ENCODE data around the gene TASP1.

TASP1 gene

DNA sequence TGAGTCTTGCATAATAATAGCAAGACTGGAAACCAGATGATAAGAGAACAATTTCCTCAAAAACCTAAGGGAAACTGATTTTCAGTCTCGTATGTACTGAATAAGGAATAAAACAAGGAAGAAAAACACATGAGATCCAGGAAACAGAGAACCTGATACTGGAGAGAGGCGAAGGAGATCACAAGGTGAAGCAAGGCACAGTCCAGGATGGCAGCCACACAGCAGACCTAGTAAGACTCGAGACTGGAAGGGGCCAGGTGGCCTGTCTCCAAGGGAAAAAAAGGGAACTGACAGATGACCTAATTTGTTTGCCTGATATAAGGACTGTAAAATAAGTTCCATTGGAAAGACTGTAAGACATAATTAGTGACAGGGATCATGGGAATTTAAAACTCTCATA, 71.1 kb downstream of the TASP1 start:
- DNase-seq: no peak

DNA sequence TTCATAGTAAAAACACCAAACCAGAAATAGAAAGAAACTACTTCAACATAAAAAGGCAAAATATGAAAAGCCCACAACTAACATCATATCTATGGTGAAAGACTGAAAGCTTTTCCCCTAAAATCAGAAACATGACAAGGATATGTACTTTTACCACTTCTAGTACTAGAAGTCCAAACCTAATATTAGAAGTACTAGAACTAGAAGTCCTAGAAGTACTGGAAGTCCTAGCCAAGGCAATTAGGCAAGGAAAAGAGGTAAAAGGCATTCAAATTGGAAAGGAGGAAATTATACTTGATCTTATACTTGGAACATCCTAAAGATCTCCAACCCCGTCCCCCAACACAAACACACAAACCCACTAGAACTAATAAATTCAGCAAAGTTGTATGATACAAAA, 74.9 kb downstream of the TASP1 start:
- no peak for DNase-seq

DNA sequence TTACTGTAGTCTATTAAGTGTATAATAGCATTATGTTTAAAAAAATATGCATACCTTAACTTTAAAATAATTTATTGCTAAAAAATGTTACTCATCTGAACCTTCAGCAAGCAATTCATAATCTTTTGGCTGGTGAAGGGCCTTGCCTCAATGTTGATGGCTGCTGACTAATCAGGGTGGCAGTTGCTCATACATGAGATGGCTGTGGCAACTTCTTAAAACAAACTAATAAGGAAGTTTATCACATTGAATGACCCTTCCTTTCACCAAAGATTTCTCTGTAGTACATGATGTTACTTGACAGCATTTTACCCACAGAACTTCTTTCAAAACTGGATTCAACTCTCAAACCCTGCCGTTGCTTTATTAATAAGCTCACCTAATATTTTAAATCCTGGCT, 84.0 kb downstream of the TASP1 start:
- no peak for DNase-seq

DNA sequence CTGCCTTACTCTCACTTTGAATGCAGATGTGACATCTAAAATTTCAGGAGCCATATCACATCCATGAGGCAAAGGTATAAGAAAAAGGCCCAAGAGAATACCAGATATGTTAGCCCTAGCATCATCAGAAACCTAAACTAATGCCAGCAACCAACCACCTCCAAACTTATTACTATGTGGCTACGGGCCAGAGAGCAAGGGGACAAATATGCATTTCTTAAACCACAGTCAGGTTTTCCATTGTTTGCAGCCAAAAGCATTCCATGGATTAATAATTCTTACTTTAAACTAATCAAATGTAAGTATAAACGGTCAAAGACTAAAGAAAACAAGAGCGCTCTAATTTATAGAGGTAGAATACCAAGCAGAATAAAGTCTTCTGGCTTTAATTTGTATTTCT, 84.7 kb downstream of the TASP1 start:
- no peak for DNase-seq

DNA sequence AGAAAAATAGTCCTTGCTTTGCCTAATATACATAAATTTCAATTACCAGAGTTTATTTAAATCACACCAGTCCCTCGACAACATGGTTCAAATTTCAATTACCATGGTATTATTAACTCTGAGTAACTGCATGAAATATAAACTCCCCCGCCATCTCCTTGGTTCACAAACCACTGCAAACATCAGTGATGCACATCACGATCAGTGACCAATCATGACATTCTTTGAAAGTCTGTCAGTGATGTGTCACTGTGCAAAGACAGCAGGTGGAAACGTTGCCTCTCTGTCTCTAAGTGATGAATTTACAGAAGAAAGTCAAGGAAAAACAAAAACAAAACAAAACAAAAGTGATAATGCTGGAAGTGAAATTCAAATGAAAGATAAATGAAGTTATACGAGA, 86.7 kb downstream of the TASP1 start:
- no peak for DNase-seq

DNA sequence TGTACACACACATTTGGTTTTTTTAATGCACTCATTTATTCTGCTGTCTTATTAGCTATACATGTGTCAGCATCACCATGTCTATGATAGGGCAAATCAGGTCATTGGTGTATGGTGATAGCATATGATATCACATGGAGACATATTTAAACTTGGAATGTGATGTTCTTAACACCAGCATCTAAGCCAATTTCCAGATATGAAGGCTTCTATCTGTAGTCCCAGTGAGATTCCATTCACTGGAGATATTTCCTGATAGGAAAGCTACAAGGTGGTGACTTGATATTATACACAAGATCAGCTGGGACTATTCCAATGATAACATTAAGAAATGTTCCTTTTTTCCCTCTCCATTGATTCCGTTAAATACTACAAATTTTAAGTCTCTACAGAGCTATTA, 89.3 kb downstream of the TASP1 start:
- DNase-seq: no peak

DNA sequence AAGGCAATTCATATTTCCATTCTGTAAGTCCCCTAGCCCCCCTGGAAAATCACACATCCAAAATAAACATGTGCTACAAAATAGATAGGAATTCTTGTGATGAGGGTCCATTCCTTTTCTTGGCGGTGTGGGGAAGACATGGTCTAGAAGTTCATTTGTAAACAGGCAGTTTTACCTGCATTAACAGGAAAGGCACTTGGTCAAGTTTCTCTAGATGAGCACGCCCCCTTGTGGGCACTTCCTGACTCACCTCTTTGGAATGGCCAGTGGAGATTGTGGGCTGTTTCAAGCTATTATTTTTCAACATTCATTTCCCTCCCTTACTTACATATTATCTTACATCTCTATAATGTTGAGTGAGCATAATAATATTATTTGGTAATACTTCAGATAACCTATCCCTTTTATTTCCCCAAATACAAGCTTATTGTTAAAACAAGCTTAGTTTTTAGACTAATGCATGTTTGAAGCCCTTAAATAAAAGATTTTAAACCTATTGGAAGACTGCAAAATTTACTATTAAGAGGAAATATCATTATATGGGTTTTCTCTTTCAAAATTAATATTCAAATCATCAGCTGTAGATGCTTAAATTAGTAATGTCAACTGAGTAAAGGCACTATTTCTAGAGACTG, 92.1 kb downstream of the TASP1 start:
- DNase-seq: no peak

DNA sequence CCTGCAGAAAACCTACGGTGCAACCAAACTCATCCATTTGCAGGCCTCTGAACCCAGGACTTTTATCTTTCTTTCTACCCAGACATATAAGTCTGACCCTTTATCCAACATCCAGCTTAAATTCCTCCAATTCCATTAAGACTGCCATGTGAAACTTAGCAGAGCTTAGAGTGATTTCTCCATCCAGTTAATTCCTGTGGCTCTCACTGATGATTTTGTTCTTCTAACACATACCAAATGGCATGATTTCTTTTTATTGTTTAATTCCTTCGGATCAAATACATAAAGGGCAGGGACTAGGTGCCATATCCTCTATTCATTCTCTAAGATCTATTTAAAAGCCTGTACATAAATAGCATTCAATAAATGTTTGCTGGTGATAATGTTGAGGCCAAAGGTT, 92.9 kb downstream of the TASP1 start:
- no peak for DNase-seq

DNA sequence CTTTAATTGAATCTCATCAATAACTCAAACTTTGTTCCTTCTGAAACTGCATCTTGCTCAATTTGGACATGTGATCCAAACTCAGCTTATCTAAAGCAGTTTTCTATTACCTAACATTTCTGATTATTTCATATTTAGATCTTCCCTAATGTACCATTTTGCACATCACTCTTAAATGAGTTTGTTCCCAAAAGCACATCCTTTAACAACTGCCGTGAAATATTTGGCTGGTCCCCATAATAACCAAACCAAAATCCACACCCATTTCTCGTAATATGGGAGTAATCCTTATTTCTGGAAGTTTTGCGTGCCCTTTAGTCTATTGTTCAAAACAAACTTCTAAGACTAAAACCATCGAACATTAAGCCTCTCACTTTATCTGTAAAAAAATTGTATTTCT, 94.9 kb downstream of the TASP1 start:
- DNase-seq: no peak

DNA sequence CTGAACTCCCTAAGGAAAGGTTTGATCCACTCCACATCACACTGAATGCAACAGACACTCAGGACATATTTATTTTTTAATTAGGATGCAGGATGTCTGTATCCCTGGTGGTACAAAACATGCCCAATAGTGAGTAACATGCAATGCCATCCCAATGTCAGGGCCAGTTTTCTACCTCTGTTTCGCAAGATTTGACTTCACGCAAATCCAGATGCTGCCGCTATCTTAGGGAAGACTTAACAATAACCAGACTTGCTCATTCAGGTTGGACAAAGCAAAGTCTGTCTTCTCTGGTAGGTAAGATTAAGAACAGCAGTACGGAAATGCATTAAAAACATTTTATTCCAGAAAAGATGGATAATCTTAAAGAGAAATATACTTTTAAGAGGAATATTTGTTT, 103.1 kb downstream of the TASP1 start:
- no peak for DNase-seq

DNA sequence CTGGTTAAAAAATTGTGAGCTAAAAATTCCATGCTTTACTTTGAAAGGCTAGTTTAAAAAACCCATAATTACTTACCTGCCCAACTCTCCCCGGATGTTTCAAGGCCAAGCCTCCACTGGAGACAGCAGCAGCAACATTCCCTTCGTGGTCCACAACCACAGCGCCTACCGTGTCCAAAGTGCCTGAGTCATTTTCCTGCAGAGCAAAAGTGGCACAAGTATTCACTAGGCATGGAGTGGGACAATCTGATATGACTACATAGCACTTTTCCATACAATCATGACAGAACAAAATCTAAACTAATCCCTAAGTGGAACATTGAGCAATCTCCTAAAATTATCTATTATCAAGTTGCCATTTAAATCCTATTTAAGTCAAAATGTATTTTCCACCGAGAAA, 104.8 kb downstream of the TASP1 start:
- DNase-seq: no peak

DNA sequence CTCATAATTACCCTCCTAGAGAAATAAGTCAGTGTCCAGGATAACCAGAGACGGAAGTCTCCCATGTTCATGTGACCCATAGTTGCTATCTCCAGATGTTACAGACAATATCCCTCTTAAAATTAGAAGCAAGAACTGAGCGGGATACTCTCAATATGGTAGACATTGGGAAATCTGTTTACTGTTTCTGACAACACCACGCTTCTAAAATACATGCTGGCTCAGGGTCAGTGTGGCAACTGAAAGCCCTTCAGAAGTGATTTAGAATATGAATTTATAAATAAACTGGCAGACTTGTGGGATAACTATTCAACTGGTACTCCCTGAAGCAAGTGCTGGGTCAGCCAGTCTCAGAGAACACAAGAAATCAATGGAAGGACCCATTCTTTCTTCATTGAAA, 108.6 kb downstream of the TASP1 start:
- DNase-seq: no peak

DNA sequence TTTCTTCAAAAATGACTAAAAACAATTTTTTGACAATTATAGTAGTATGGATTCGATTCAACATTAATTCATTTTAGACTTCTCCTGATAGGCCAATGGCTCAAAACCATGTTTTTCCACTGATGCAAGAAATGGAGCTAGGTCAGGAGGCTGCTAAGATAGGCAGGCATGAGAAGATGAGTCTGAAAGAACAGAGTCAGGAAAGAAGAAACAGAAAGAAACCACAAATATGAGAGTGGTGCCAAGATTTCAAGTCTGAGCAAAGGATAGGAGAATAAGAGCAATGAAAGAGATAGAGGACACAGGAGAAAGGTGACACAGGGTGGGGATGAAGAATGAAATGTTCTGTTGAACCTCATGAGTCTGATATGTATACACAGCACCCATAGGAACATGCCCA, 112.2 kb downstream of the TASP1 start:
- DNase-seq: no peak

DNA sequence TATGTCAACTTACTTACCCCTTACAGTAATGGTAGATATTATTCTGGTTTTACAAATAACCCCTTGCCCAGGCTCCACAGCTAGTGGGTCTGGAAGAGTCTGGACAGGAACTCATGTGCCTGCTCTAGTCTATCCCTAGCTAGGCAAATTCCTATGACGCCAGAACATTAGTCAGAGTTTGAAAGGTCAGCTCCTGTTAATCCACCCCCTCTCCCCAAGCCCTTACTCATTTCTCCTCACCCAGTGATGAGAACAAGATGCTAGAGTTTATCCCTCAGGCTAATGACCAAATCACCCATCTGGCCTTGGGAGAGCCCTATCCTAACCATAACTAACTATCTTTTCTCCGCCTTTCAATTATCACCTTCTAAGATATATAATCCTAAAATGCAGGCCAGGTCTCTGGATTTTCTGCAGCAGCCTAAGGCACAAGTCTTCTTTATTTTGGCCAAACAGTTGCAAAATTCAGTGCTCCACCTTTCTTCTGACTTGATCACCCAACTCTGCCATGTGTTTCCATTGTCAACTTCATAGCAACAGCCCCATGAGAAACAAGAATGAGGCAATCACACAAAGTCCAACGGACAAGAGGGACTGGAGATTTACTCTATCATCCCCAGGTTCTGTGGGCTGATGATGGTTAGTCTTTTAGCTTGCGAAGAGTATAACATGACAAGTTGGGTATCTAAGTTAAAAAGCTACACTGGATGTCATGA, 113.3 kb downstream of the TASP1 start:
- no peak for DNase-seq

DNA sequence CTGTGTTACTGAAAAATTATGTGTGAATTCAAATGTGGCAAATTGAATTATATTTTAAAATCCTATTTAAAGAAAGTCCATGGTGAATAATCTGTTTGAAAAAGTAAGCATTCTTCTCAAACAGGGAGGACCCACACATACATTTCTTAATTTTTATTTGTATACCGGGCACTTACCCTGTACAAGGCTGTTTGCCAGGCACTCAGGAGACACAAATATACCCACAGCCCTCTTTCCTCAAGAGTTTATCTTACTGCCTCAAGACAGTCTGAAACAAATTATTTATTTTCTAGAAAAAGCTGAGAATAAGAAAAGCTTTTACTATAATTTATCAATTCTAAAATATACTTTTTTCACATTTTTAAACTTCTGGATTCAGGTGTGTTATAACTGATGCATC, 114.4 kb downstream of the TASP1 start:
- no peak for DNase-seq

DNA sequence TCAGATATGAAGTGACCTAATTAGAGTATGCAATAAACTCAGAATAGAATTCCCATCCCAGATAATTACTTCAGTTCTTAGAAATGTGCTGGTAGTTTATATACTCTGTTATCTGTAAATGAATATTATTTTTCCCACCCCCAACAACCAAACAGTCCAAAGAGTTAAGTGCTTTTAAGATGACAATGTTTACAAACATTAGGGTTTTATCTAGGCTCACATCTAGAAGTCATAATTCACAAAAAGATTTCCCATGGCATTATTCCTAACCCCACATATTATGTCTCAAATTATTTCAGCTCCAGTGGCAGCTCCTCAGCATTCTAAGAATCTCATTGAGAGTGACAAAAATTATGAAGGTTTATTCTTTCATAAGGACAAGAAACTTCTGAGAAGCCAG, 120.9 kb downstream of the TASP1 start:
- DNase-seq: no peak

DNA sequence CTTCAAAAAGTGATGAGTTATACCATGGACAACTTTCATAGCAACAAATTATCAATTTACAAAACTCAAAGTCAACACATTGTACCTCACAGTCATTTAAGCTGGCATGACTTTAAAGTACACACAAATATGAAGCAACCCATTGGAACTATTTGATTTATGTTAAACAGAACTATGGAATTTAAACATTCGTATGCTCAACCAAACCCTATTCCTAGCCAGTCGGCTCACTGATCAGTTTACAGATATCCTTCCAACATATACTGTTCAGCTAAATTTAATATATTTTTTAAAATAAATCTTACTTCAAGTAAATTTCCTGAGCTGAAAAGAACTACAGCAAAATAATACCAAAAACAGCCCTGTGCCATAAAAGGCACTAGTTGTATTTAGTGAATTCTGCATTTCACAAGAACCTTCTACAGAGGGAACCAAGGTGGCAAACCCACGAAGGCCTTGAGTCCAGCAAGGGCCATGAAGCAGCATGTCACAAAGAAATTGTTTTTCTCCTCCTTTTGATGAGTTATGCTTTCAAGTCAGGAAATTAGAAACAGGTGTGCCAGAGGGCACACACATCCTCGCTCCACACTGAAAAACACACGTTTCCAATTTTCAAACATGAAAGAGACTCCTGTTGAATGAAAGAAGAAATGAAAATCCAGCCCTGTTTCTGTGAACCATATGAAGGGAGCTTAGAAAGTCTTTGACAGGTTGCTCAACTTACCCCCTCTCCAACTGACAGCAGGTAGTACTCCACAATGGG, 122.8 kb downstream of the TASP1 start:
- no peak for DNase-seq

DNA sequence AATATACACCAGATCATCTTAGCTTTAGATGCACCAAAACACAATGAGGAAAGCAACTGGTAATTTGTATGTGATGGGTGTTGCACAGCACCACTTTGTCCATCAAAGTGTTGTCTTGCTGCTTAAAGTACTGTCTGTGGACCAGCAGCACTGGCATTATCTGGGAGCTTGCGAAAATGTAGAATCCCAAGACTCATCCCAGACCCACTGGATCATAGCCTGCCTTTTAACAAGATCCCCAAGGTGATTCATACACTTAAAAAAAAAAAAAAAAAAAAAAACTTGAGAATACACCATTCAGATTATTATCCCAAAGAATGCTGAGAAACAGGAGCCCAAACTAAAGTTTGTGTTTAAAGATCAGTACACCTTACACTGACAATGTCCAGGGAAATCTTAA, 123.4 kb downstream of the TASP1 start:
- no peak for DNase-seq

DNA sequence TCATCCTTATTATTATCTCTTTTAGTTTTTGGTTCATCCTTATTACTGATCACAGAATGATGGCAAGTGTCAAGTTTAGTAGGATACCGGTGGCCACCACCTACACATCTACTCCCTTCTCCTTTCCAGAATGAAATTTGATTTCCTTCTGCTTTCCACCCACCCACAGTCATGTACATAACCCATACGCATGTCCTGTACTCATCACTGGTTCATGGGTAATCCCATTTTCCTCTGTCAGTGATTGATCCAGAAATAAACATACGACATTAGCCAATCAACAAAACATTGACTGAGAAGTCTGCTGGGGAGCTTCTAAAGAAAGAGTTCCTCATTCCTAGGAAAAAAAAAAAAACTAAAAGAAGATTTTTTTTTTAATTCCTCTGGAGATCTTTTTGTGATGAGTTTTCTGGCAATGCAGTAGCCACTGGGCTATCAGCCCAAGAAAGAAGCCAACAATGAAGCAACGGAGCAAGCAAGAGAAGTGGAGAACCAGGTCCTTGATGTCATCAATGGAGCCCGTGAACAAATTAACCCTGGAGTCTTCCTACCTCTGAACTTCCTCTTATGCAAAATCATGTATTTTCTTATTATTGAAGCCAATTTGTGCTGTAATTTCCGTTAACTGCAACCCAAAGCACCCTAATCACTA, 127.8 kb downstream of the TASP1 start:
- no peak for DNase-seq

DNA sequence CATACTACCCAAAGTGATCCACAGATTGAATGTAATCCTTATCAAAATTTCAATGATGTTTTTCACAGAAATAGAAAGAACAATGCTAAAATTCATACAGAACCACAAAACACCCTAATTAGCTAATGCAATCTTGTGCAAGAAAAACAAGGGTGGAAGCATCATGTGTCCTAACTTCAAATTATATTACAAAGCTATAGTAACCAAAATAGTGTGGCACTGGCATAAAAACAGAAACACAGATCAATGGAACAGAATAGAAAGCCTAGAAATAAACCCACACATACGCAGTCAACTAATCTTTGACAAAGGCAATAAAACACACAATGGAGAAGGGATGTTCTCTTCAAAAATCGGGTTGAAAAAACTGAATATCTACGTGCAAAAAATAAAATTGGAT, 131.1 kb downstream of the TASP1 start:
- DNase-seq: no peak

DNA sequence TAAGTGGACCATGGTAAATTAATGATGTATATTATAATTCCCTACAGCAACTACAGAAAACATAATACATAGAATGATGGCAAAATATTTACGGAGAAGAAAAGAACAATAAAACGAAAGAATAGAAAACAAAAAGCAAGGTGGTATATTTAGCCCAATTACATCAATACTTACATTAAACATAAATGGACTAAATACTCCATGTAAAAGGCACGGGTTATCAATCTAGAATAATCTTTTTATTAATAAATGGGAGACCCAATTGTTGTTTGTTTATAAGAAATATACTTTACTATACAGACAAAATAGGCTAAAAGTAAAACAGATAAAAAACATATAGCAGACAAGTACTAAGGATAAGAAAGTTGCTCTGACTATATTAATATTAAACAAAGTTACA, 137.2 kb downstream of the TASP1 start:
- DNase-seq: no peak

DNA sequence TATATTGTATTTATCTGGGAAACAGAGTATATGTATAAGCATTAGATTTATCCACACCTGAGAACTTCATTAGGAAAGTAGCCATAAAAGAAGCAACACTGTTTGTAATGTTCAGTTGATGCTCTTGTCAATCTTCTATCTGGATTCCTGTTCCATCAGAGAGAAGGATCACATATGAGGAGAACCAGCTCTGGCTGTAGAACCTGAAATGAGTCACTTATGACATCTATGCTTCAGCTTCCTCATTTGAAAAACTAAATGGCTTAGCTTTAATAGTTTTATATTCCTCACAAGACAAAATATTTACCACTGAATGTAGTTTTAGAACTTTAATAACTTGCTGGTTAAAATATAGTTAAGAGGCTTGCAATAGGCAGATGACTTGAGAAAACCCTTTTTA, 144.7 kb downstream of the TASP1 start:
- no peak for DNase-seq

DNA sequence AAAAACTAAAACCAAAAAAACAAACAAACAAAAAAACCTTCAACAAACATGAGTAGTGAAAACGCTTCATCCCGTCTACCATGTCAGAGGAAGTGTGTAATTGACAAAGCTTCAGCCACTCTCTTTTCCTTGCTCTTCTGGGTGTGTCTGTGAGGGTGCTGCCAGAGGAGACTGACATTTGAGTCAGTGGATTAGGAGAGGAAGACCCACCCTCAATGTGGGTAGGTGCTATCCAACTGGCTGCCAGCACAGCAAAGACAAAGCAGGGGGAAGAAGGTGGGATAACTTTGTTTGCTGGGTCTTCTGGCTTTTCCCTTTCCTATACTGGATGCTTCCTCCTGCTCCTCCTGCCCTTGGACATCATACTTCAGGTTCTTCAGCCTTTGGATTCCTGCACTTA, 145.6 kb downstream of the TASP1 start:
- no peak for DNase-seq

DNA sequence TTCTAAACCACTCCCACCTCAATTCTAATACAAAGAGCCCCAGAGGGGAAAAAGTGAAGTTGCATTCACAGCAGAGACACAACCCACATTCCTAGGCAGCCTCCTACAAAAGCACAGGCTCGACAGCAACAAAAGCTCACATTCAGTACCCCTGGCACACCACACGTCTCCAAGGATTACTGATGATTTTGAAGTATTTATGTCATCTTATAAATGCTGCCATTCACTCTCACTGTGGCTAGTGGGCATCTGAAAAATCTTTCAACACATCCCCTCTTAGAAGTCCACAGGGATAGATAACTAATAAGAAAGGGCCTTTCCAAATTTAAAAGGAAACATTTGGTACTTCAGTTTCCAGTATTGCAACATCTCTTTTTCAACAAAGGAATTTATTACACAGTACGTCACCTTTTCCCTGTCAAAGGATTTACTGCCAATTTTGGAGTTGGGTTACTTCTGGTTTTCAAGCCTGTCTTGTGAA, 146.7 kb downstream of the TASP1 start:
- no peak for DNase-seq
